Measurements from ENCODE around the gene PDLIM7.

PDLIM7 gene

GRCh38 chr5:177444106-177445051 lies 53.0 kb downstream of the PDLIM7 start:
- DNase-seq: no peak
- CTCF ChIA-PET: interaction anchor here (1.0 to 8.3 kb wide), 6 partner anchors 11 to 55 kb away, joined by 4 to 104 read pairs (median 24); partner anchors contain the start of genes GRK6 and PFN3
- H3K36me3 Mint-ChIP-seq: peaks cover 32% of the 10 kb centered on the region
- peak overlapping the region; percentile 64 for H3K4me3 Mint-ChIP-seq
- peaks cover 69% of the 10 kb centered on the region for H3K4me1 Mint-ChIP-seq
- H3K27ac Mint-ChIP-seq: peak overlapping the region; percentile 88
- no peaks in the 10 kb centered on the region for H3K9me3 Mint-ChIP-seq
- peaks cover 24% of the 10 kb centered on the region for H3K27me3 Mint-ChIP-seq

- no peak for DNase-seq
- Mint-ChIP-seq H3K4me1 (peaks cover 72% of the 10 kb centered on the region), H3K4me3 (no peak overlapping the region), H3K36me3 (peaks cover 38% of the 10 kb centered on the region), H3K27ac (peak overlapping the region; percentile 62), H3K9me3 (no peaks in the 10 kb centered on the region), H3K27me3 (peaks cover 14% of the 10 kb centered on the region)
- CTCF ChIA-PET: interaction anchor here (1.9 to 8.3 kb wide), 5 partner anchors 12 to 54 kb away, joined by 5 to 104 read pairs (median 30); partner anchors contain the start of genes GRK6 and PFN3
Observed at GRCh38 chr5:177443144-177443983, 54.0 kb downstream of the PDLIM7 start.

GRCh38 chr5:177442066-177442826 lies 55.2 kb downstream of the PDLIM7 start:
- Mint-ChIP-seq H3K27ac (no peak overlapping the region), H3K27me3 (peaks cover 4% of the 10 kb centered on the region), H3K4me3 (no peak overlapping the region), H3K9me3 (no peaks in the 10 kb centered on the region), H3K4me1 (peaks cover 73% of the 10 kb centered on the region), H3K36me3 (peaks cover 50% of the 10 kb centered on the region)
- CTCF ChIA-PET: interaction anchor here (1.0 to 4.7 kb wide), 3 partner anchors 13 to 53 kb away, joined by 3 to 30 read pairs (median 6); no protein-coding TSS in a partner anchor
- no peak for DNase-seq

- CTCF ChIA-PET: interaction anchor here (1.0 to 2.8 kb wide), 5 partner anchors 10 to 37 kb away, joined by 3 to 18 read pairs (median 6); no protein-coding TSS in a partner anchor
- no peak for DNase-seq
- Mint-ChIP-seq H3K27ac (no peak overlapping the region), H3K9me3 (no peaks in the 10 kb centered on the region), H3K4me3 (no peak overlapping the region), H3K27me3 (peaks cover 4% of the 10 kb centered on the region), H3K4me1 (peaks cover 81% of the 10 kb centered on the region), H3K36me3 (peaks cover 60% of the 10 kb centered on the region)
Observed at GRCh38 chr5:177440990-177441780, 56.2 kb downstream of the PDLIM7 start.

- DNase-seq: no peak
- Mint-ChIP-seq H3K4me3 (no peak overlapping the region), H3K27ac (peak overlapping the region; percentile 30), H3K4me1 (peaks cover 79% of the 10 kb centered on the region), H3K27me3 (no peaks in the 10 kb centered on the region), H3K36me3 (peaks cover 66% of the 10 kb centered on the region), H3K9me3 (no peaks in the 10 kb centered on the region)
- CTCF ChIA-PET: interaction anchor here (1.0 to 2.8 kb wide), 4 partner anchors 9 to 37 kb away, joined by 4 to 18 read pairs (median 8); no protein-coding TSS in a partner anchor
Observed at GRCh38 chr5:177440211-177440989, 57.0 kb downstream of the PDLIM7 start.

- peaks cover 77% of the 10 kb centered on the region for H3K4me1 Mint-ChIP-seq
- no peaks in the 10 kb centered on the region for H3K9me3 Mint-ChIP-seq
- H3K4me3 Mint-ChIP-seq: no peak overlapping the region
- CTCF ChIA-PET: interaction anchor here (1.0 to 2.8 kb wide), 4 partner anchors 8 to 36 kb away, joined by 4 to 18 read pairs (median 8); no protein-coding TSS in a partner anchor
- H3K36me3 Mint-ChIP-seq: peaks cover 72% of the 10 kb centered on the region
- peak overlapping the region; percentile 30 for H3K27ac Mint-ChIP-seq
- no peaks in the 10 kb centered on the region for H3K27me3 Mint-ChIP-seq
- no peak for DNase-seq
Observed at GRCh38 chr5:177439518-177440053, 57.8 kb downstream of the PDLIM7 start.

GRCh38 chr5:177438468-177438867 lies 58.9 kb downstream of the PDLIM7 start:
- no peak for DNase-seq
- no peak overlapping the region for H3K4me3 Mint-ChIP-seq
- CTCF ChIA-PET: interaction anchor here (2.8 kb wide), 1 partner anchor 35 kb away, joined by 18 read pairs; no protein-coding TSS in a partner anchor
- peak overlapping the region; percentile 78 for H3K27ac Mint-ChIP-seq
- peaks cover 79% of the 10 kb centered on the region for H3K4me1 Mint-ChIP-seq
- H3K27me3 Mint-ChIP-seq: no peaks in the 10 kb centered on the region
- H3K9me3 Mint-ChIP-seq: no peaks in the 10 kb centered on the region
- peaks cover 78% of the 10 kb centered on the region for H3K36me3 Mint-ChIP-seq

GRCh38 chr5:177437623-177438022 lies 59.8 kb downstream of the PDLIM7 start:
- no peak for DNase-seq
- H3K9me3 Mint-ChIP-seq: no peaks in the 10 kb centered on the region
- H3K4me1 Mint-ChIP-seq: peaks cover 82% of the 10 kb centered on the region
- H3K27me3 Mint-ChIP-seq: no peaks in the 10 kb centered on the region
- no peak overlapping the region for H3K4me3 Mint-ChIP-seq
- H3K36me3 Mint-ChIP-seq: peaks cover 82% of the 10 kb centered on the region
- H3K27ac Mint-ChIP-seq: peak overlapping the region; percentile 19
- CTCF ChIA-PET: interaction anchor here (1.1 to 1.8 kb wide), 5 partner anchors 16 to 55 kb away, joined by 3 to 12 read pairs (median 4); no protein-coding TSS in a partner anchor

- Mint-ChIP-seq H3K4me3 (no peak overlapping the region), H3K9me3 (no peaks in the 10 kb centered on the region), H3K27me3 (no peaks in the 10 kb centered on the region), H3K36me3 (peaks cover 81% of the 10 kb centered on the region), H3K27ac (no peak overlapping the region), H3K4me1 (peaks cover 82% of the 10 kb centered on the region)
- no peak for DNase-seq
- CTCF ChIA-PET: interaction anchor here (1.4 kb wide), 1 partner anchor 17 kb away, joined by 4 read pairs; no protein-coding TSS in a partner anchor
Observed at GRCh38 chr5:177435847-177436536, 61.4 kb downstream of the PDLIM7 start.

- DNase-seq: no peak
- Mint-ChIP-seq H3K27ac (peak overlapping the region; percentile 55), H3K4me1 (peaks cover 86% of the 10 kb centered on the region), H3K27me3 (no peaks in the 10 kb centered on the region), H3K9me3 (no peaks in the 10 kb centered on the region), H3K4me3 (no peak overlapping the region), H3K36me3 (peaks cover 85% of the 10 kb centered on the region)
- CTCF ChIA-PET: interaction anchor here (1.0 to 14.5 kb wide), 3 partner anchors 19 to 45 kb away, joined by 3 to 172 read pairs (median 5); partner anchors contain the start of genes F12 and PFN3
Observed at GRCh38 chr5:177434942-177435738, 62.3 kb downstream of the PDLIM7 start.

GRCh38 chr5:177434437-177434836 lies 63.0 kb downstream of the PDLIM7 start:
- CTCF ChIA-PET: interaction anchor here (1.0 to 14.5 kb wide), 3 partner anchors 20 to 44 kb away, joined by 3 to 172 read pairs (median 5); partner anchors contain the start of genes F12 and PFN3
- DNase-seq: peak; percentile 57
- H3K36me3 Mint-ChIP-seq: peaks cover 84% of the 10 kb centered on the region
- H3K27ac Mint-ChIP-seq: peak overlapping the region; percentile 85
- peaks cover 86% of the 10 kb centered on the region for H3K4me1 Mint-ChIP-seq
- H3K27me3 Mint-ChIP-seq: no peaks in the 10 kb centered on the region
- peak overlapping the region; percentile 68 for H3K4me3 Mint-ChIP-seq
- no peaks in the 10 kb centered on the region for H3K9me3 Mint-ChIP-seq
